IMR-90 (cell line): Measurements from ENCODE around the gene WASF3. TPM values are rescaled to one million over a fixed set of nuclear protein-coding genes. Genes with fewer than 3 reads are reported as not detected.

Experiments used
- ATAC-seq: fragments of 200-7000 bp; cut with Tn5 transposase; 2 replicates; pipeline ENCODE4 v1.9.1; 2020; ENCODE audit warnings: low read depth, mild to moderate bottlenecking, moderate library complexity
- BruUV-seq: library from RNA; stranded (reverse); fragments of 400-500 nt; replicated peaks from 2 replicates; lab custom pipeline; 2021; lab: Mats Ljungman, UMichigan
- CTCF ChIA-PET: fragments of 300-600 bp; formaldehyde crosslinking; extraction: SDS; loops from one replicate; lab custom pipeline; 2021; ENCODE audit warnings: antibody characterized with exemption; lab: Yijun Ruan, JAX
- POLR2A ChIA-PET: fragments of 300-600 bp; sonication (Branson Sonifier 250); formaldehyde crosslinking; loops from one replicate; lab custom pipeline; 2022; ENCODE audit warnings: antibody characterized with exemption; ENCODE audit not compliant: unreplicated experiment; lab: Charles Lee
- DNase-seq: peaks from one replicate; pipeline ENCODE4 v3.0.0; 2013
- H2AFZ ChIP-seq: replicated peaks from 2 replicates; pipeline ENCODE3; 2013; ENCODE audit warnings: low read length, mild to moderate bottlenecking; ENCODE audit not compliant: poor library complexity
- H2AK5ac ChIP-seq: 2 replicates; pipeline ENCODE4 v1.6.1; 2013; ENCODE audit warnings: low read depth, low read length, inconsistent platforms
- H2AK9ac ChIP-seq: replicated peaks from 2 replicates; pipeline ENCODE3; 2013; ENCODE audit warnings: mild to moderate bottlenecking, low read depth, low read length, moderate library complexity; ENCODE audit not compliant: poor library complexity
- H2BK120ac ChIP-seq: 2 replicates; pipeline ENCODE4 v1.6.1; 2013; ENCODE audit warnings: low read depth, low read length, inconsistent platforms
- H2BK15ac ChIP-seq: 3 replicates; pipeline ENCODE4 v1.6.1; 2013; ENCODE audit warnings: low read depth, low read length, inconsistent platforms
- H2BK20ac ChIP-seq: 2 replicates; pipeline ENCODE4 v1.6.1; 2013; ENCODE audit warnings: low read depth, mild to moderate bottlenecking, inconsistent platforms, low read length, moderate library complexity
- H2BK5ac ChIP-seq: 2 replicates; pipeline ENCODE4 v1.6.1; 2013; ENCODE audit warnings: mild to moderate bottlenecking, low read depth, low read length, inconsistent platforms; ENCODE audit not compliant: poor library complexity, severe bottlenecking
- H3K14ac ChIP-seq: replicated peaks from 2 replicates; pipeline ENCODE4 v1.6.1; 2013; ENCODE audit warnings: low read depth, low read length, inconsistent platforms
- H3K18ac ChIP-seq: 2 replicates; pipeline ENCODE4 v1.6.1; 2013; ENCODE audit warnings: low read depth, low read length, control low read depth
- H3K23ac ChIP-seq: 2 replicates; pipeline ENCODE4 v1.6.1; 2013; ENCODE audit warnings: low read depth, low read length, inconsistent platforms
- H3K27ac ChIP-seq: 2 replicates; pipeline ENCODE4 v1.5.1; 2013; ENCODE audit warnings: mild to moderate bottlenecking, control low read depth, low read length; ENCODE audit not compliant: insufficient read depth
- H3K27me3 ChIP-seq: 2 replicates; pipeline ENCODE4 v1.6.1; 2013; ENCODE audit warnings: low read length; ENCODE audit not compliant: control insufficient read depth, insufficient read depth
- H3K36me3 ChIP-seq: 2 replicates; pipeline ENCODE4 v1.6.1; 2013; ENCODE audit warnings: low read length, mixed read lengths; ENCODE audit not compliant: control insufficient read depth, insufficient read depth
- H3K4ac ChIP-seq: 2 replicates; pipeline ENCODE4 v1.6.1; 2013; ENCODE audit warnings: low read depth, low read length, inconsistent platforms
- H3K4me1 ChIP-seq: 2 replicates; pipeline ENCODE4 v1.6.1; 2013; ENCODE audit warnings: low read length, mixed read lengths; ENCODE audit not compliant: control insufficient read depth, insufficient read depth
- H3K4me2 ChIP-seq: 2 replicates; pipeline ENCODE4 v1.6.1; 2013; ENCODE audit warnings: low read depth, mild to moderate bottlenecking, control low read depth, low read length, moderate library complexity
- H3K4me3 ChIP-seq: 2 replicates; pipeline ENCODE4 v1.5.1; 2013; ENCODE audit warnings: low read depth, mild to moderate bottlenecking, control low read depth, low read length, moderate library complexity; ENCODE audit not compliant: insufficient read depth
- H3K56ac ChIP-seq: 2 replicates; pipeline ENCODE4 v1.6.1; 2013; ENCODE audit warnings: low read length, inconsistent platforms; ENCODE audit not compliant: insufficient read depth; ENCODE audit errors: extremely low read depth
- H3K79me1 ChIP-seq, 2 experiments: 2 replicates each; pipeline ENCODE4 v1.6.1; 2013; ENCODE audit warnings: low read length in 2 of 2, inconsistent platforms in 1 of 2, low read depth in 1 of 2
- H3K9ac ChIP-seq: 2 replicates; pipeline ENCODE4 v1.6.1; 2013; ENCODE audit warnings: low read depth, low read length, control low read depth
- H3K9me1 ChIP-seq: 2 replicates; pipeline ENCODE4 v1.6.1; 2013; ENCODE audit warnings: low read length, inconsistent platforms; ENCODE audit not compliant: insufficient read depth
- H3K9me3 ChIP-seq: 2 replicates; pipeline ENCODE4 v1.6.1; 2013; ENCODE audit warnings: low read length; ENCODE audit not compliant: control insufficient read depth, insufficient read depth
- H4K20me1 ChIP-seq: 2 replicates; pipeline ENCODE4 v1.6.1; 2013; ENCODE audit warnings: low read length, inconsistent platforms; ENCODE audit not compliant: insufficient read depth
- H4K5ac ChIP-seq: 2 replicates; pipeline ENCODE4 v1.6.1; 2013; ENCODE audit warnings: mild to moderate bottlenecking, low read depth, low read length, control low read depth
- H4K8ac ChIP-seq, 2 experiments: 2 replicates each; pipeline ENCODE4 v1.6.1; 2013; ENCODE audit warnings: low read depth in 2 of 2, low read length in 2 of 2, control low read depth in 1 of 2, inconsistent platforms in 1 of 2
- H4K91ac ChIP-seq: 2 replicates; pipeline ENCODE4 v1.6.1; 2013; ENCODE audit warnings: low read depth, low read length, inconsistent platforms; ENCODE audit not compliant: insufficient read depth
- BHLHE40 ChIP-seq: fragments of 150-350 bp; IDR thresholded peaks from 2 replicates; pipeline ENCODE4 v1.6.1; 2016; ENCODE audit warnings: mild to moderate bottlenecking, low read depth, low read length
- CEBPB ChIP-seq: IDR thresholded peaks from 2 replicates; pipeline ENCODE4 v1.6.1; 2012; ENCODE audit warnings: low read depth, low read length, improper control_type of control experiment
- CHD1 ChIP-seq: IDR thresholded peaks from 2 replicates; pipeline ENCODE4 v1.6.1; 2012; ENCODE audit warnings: low read depth, low read length, improper control_type of control experiment
- CTCF ChIP-seq: conservative IDR thresholded peaks from 2 replicates; pipeline ENCODE4 v1.5.1; 2012; ENCODE audit warnings: mild to moderate bottlenecking, low read depth, low read length, improper control_type of control experiment
- ELK1 ChIP-seq: fragments of 150-350 bp; IDR thresholded peaks from 2 replicates; pipeline ENCODE4 v1.6.1; 2016; ENCODE audit warnings: low read depth, mild to moderate bottlenecking, low read length, moderate library complexity, borderline replicate concordance
- FOS ChIP-seq: fragments of 150-350 bp; IDR thresholded peaks from 2 replicates; pipeline ENCODE4 v1.6.1; 2016; ENCODE audit warnings: low read depth, low read length
- MAFK ChIP-seq: IDR thresholded peaks from 2 replicates; pipeline ENCODE4 v1.6.1; 2012; ENCODE audit warnings: low read depth, low read length, improper control_type of control experiment
- MAZ ChIP-seq: IDR thresholded peaks from 2 replicates; pipeline ENCODE4 v1.6.1; 2012; ENCODE audit warnings: low read depth, mild to moderate bottlenecking, low read length, improper control_type of control experiment, moderate library complexity, borderline replicate concordance
- MXI1 ChIP-seq: IDR thresholded peaks from 2 replicates; pipeline ENCODE4 v1.6.1; 2012; ENCODE audit warnings: low read depth, mild to moderate bottlenecking, low read length, moderate library complexity, borderline replicate concordance
- NFE2L2 ChIP-seq: fragments of 150-350 bp; IDR thresholded peaks from 2 replicates; pipeline ENCODE4 v1.6.1; 2016; ENCODE audit warnings: low read depth, mild to moderate bottlenecking, low read length
- POLR2A ChIP-seq: IDR thresholded peaks from 2 replicates; pipeline ENCODE4 v1.6.1; 2012; ENCODE audit warnings: mild to moderate bottlenecking, low read depth, low read length
- RAD21 ChIP-seq: IDR thresholded peaks from 2 replicates; pipeline ENCODE4 v1.6.1; 2012; ENCODE audit warnings: low read length, improper control_type of control experiment
- RCOR1 ChIP-seq: IDR thresholded peaks from 2 replicates; pipeline ENCODE4 v1.6.1; 2012; ENCODE audit warnings: mild to moderate bottlenecking, low read length, improper control_type of control experiment; ENCODE audit not compliant: insufficient replicate concordance
- RFX5 ChIP-seq: IDR thresholded peaks from 2 replicates; pipeline ENCODE4 v1.8.0; 2012; ENCODE audit warnings: low read depth, mild to moderate bottlenecking, low read length, moderate library complexity
- SMC3 ChIP-seq: fragments of 150-350 bp; IDR thresholded peaks from 2 replicates; pipeline ENCODE4 v1.6.1; 2016; ENCODE audit warnings: low read depth, mild to moderate bottlenecking, antibody characterized with exemption, low read length, moderate library complexity
- USF2 ChIP-seq: fragments of 150-350 bp; IDR thresholded peaks from 2 replicates; pipeline ENCODE4 v1.6.1; 2017; ENCODE audit warnings: mild to moderate bottlenecking, antibody characterized with exemption, low read length, low read depth
- WGBS, 2 experiments: methylation state at CpG; one replicate each; pipeline versions ENCODE4 v1.1.5 to v1.1.7; 2013; ENCODE audit warnings: missing lambda C conversion rate in 2 of 2; ENCODE audit not compliant: insufficient read length in 1 of 2; ENCODE audit errors: extremely low coverage in 2 of 2; 5-methylcytosine and 5-hydroxymethylcytosine counted together
- dilution Hi-C: fragments of 300-500 bp; cut with HindIII; formaldehyde crosslinking; loops from one replicate; pipeline ENCODE4 v1.14.3; 2018; ENCODE audit warnings: low sequenced_read_pairs; ENCODE audit not compliant: unreplicated experiment
- in situ Hi-C: fragments of 300-500 bp; cut with MboI; formaldehyde crosslinking; loops from 3 replicates; pipeline ENCODE4 v1.14.3; 2019; ENCODE audit warnings: low sequenced_read_pairs, inconsistent platforms, mixed read lengths
- intact Hi-C: fragments of 100-400 bp; cut with micrococcal nuclease; formaldehyde crosslinking; loops from 2 replicates; pipeline ENCODE4 v1.10.0; 2022
- polyA plus RNA-seq, 3 experiments: library from polyadenylated mRNA; depleted of rRNA; stranded (reverse); fragments of >200 nt; gene quantifications; 2 replicates each; pipeline ENCODE4 v1.2.3, GENCODE V29; 2012; ENCODE audit warnings: low replicate concordance in 1 of 3
- total RNA-seq: library from RNA; depleted of rRNA; stranded (reverse); fragments of >200 nt; gene quantifications from 2 replicates; pipeline ENCODE4 v1.2.3, GENCODE V29; 2012

Gene WASF3
- total and polyA plus RNA-seq, 2 of the 4 experiments (the other 2 are of a cell fraction): 4.3 to 11.4 TPM

- no peak overlapping the region for H2AFZ ChIP-seq
- H3K9me1 ChIP-seq: no peaks in the 10 kb centered on the region
- no peak overlapping the region for H3K23ac ChIP-seq
- in situ Hi-C loops: no loop called here
- 97% methylated on average over 4 of the region's 4 CpGs; no CpG with 5 or more reads in 1 of the 2 experiments for WGBS, 2 experiments
- H4K8ac ChIP-seq: no peak overlapping the region
- H2AK5ac ChIP-seq: no peak overlapping the region
- H3K27ac ChIP-seq: no peak overlapping the region
- dilution Hi-C loops: no loop called here
- no peak overlapping the region for H4K91ac ChIP-seq
- no peak overlapping the region for H3K4me2 ChIP-seq
- H3K79me1 ChIP-seq: peaks cover 14 to 20% of the 10 kb centered on the region in 2 experiments
- H3K4ac ChIP-seq: no peak overlapping the region
- DNase-seq (no peak), ATAC-seq (no peak)
- no peaks in the 10 kb centered on the region for H3K27me3 ChIP-seq
- H3K14ac ChIP-seq: no peak overlapping the region
- H3K56ac ChIP-seq: no peak overlapping the region
- TF ChIP-seq MAZ (no peak), CEBPB (no peak), USF2 (no peak), RAD21 (no peak), CHD1 (no peak), CTCF (no peak), RCOR1 (no peak), MAFK (no peak), ELK1 (no peak), RFX5 (no peak), SMC3 (no peak), MXI1 (no peak), NFE2L2 (no peak), POLR2A (no peak), FOS (no peak), BHLHE40 (no peak)
- H2BK5ac ChIP-seq: no peak overlapping the region
- no peak overlapping the region for H2BK120ac ChIP-seq
- H3K4me1 ChIP-seq: peaks cover 4% of the 10 kb centered on the region; the same call in 1 of the 2 replicates
- ChIA-PET POLR2A (no interaction called here), CTCF (no interaction called here)
- no TSS peak for BruUV-seq
- no peak overlapping the region for H2BK15ac ChIP-seq
- no peak overlapping the region for H3K9ac ChIP-seq
- peaks cover 6% of the 10 kb centered on the region for H3K9me3 ChIP-seq
- no peak overlapping the region for H4K5ac ChIP-seq
- H2AK9ac ChIP-seq: no peak overlapping the region
- no peak overlapping the region for H3K4me3 ChIP-seq
- no peaks in the 10 kb centered on the region for H3K36me3 ChIP-seq
- no peak overlapping the region for H2BK20ac ChIP-seq
- intact Hi-C loops: no loop called here
- H4K20me1 ChIP-seq: no peaks in the 10 kb centered on the region
- H3K18ac ChIP-seq: no peak overlapping the region
These were observed 96.4 kb downstream of the WASF3 start for GRCh38 chr13:26653842-26654241.
